Measurements from ENCODE around the gene KLHDC7B. TPM values are rescaled to one million over a fixed set of nuclear protein-coding genes. Genes with fewer than 3 reads are reported as not detected.

Gene KLHDC7B
- total and polyA plus RNA-seq, 8 donors = 0.03 to 0.73 (median 0.07) TPM; not detected in 3

DNA sequence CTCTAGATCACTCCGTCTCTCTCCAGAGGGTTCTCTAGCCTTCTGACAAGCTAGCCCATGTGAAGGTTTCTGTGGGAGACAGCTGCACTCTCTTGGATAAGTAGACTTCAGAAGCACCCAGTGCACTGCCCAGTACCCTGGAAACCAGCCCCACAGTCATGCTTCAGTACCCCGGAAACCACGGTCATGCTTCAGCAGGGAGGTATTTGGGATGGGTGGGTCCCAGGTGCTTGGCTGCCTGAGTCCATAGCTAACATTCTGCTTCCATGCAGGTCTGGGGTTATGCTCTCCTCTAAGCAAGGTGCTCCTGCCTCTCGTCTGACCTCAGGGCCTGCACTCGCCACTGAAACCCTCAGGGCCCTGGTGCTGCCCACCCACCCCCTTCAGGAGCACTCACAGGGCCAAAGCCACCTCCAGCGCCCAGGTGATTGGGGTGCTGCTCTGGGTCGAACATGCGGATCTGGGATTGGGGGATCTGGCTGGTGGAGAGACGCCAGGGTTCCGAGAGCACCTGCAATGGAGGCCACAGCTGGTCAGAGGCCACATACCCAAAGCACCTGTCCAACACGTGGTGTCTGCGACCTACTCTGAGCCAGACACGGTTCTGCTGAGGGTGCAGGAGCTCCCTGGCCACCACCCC is 24.3 kb downstream of the KLHDC7B start:
- Histone ChIP-seq H3K4me3 (no peak overlapping the region), H3K9me3 (no peaks in the 10 kb centered on the region), H3K36me3 (peaks cover 0 to 63% of the 10 kb centered on the region in 2 donors), H3K4me1 (no peaks in the 10 kb centered on the region), H3K27me3 (no peaks in the 10 kb centered on the region), H3K27ac (no peak overlapping the region)
- TF ChIP-seq, protein P1, sequence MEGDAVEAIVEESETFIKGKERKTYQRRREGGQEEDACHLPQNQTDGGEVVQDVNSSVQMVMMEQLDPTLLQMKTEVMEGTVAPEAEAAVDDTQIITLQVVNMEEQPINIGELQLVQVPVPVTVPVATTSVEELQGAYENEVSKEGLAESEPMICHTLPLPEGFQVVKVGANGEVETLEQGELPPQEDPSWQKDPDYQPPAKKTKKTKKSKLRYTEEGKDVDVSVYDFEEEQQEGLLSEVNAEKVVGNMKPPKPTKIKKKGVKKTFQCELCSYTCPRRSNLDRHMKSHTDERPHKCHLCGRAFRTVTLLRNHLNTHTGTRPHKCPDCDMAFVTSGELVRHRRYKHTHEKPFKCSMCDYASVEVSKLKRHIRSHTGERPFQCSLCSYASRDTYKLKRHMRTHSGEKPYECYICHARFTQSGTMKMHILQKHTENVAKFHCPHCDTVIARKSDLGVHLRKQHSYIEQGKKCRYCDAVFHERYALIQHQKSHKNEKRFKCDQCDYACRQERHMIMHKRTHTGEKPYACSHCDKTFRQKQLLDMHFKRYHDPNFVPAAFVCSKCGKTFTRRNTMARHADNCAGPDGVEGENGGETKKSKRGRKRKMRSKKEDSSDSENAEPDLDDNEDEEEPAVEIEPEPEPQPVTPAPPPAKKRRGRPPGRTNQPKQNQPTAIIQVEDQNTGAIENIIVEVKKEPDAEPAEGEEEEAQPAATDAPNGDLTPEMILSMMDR (IDR thresholded peaks at IDR 0.05) = no peak
- ATAC-seq = no peak
- intact Hi-C loops (cut with DNase I) = no loop called here
- no peak for DNase-seq

- Histone ChIP-seq H3K4me3 (no peak overlapping the region), H3K36me3 (peaks cover 0 to 63% of the 10 kb centered on the region in 2 donors), H3K9me3 (no peaks in the 10 kb centered on the region), H3K4me1 (no peaks in the 10 kb centered on the region), H3K27ac (no peak overlapping the region), H3K27me3 (no peaks in the 10 kb centered on the region)
- ATAC-seq (no peak), DNase-seq (no peak)
- intact Hi-C loops (cut with DNase I) = no loop called here
- TF ChIP-seq, protein P1 (IDR thresholded peaks at IDR 0.05) = no peak
Observed at GRCh38 chr22:50570861-50571260, 25.2 kb downstream of the KLHDC7B start.

DNA sequence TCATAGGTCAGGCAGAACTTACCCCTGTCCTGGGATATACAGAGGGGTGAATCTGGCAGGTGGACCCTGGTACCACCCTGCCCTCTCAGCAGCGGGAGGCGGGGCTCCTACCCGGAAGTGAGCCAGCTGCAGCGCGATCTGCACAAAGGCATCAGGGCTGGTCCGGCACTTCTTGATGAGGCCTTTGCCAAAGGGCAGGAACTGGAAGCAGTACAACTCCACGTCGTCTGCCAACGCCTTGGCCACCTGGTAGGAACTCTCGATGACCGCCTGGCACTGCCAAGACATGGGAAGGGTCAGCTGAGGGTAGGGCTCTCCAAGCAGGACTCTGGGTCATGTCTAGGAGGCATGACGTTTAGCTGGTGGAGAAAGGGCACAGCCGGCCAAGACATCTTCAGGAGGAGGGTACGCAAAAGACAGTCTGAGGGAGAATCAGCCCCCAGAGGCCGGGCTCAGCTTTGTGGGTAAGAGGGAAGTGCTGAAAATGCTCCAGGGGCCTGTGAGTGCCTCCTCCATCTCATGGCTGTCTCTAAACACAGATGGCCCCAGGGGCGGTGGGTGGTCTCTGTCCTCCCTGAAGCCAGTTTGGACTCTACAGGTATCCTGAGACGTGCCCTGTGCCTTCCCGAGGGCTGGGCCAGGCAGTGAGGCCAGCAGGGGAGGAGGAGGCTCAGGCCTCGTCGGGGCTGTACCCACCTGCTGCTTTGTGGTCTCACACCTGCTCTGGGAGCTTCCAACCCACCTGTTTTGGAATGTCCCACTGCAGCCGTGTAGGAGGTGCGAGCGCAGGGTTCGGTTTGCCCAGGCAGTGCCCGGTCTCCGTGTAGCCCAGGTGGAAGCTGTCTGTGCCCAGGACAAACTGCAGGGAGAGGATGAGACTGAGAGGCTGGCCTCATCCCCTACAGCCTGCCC is 25.8 kb downstream of the KLHDC7B start:
- Histone ChIP-seq H3K9me3 (no peaks in the 10 kb centered on the region), H3K36me3 (peaks cover 0 to 63% of the 10 kb centered on the region in 2 donors), H3K27ac (no peak overlapping the region), H3K4me1 (no peaks in the 10 kb centered on the region), H3K4me3 (no peak overlapping the region), H3K27me3 (no peaks in the 10 kb centered on the region)
- TF ChIP-seq, protein P1 (IDR thresholded peaks at IDR 0.05) = no peak
- intact Hi-C loops (cut with DNase I) = no loop called here
- no peak for DNase-seq
- no peak for ATAC-seq

DNA sequence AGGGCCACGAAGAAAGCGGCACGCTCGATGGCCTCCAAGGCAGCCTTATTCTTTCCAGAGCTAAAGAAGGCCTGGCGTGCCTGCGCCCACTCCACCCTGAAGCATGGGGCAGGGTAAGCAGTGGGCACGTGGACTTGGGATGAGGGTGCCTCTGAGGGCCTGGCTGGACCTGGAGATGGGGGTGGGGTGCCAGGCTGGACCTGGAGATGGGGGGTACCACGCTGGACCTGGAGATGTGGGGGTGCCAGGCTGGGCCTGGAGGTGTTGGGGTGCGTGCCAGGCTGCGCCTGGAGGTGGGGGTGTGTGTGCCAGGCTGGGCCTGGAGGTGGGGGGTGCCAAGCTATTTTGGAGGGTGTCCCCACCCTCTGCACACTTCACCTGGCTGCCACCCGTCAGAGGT is 27.3 kb downstream of the KLHDC7B start:
- intact Hi-C loops (cut with DNase I) = no loop called here
- H3K4me1 ChIP-seq = peaks cover 0 to under 1% of the 10 kb centered on the region in 2 donors
- DNase-seq (no peak), ATAC-seq (no peak)
- H3K36me3 ChIP-seq = peaks cover 0 to 62% of the 10 kb centered on the region in 2 donors
- TF ChIP-seq, protein P1 (IDR thresholded peaks at IDR 0.05) = no peak
- H3K9me3 ChIP-seq = no peaks in the 10 kb centered on the region
- no peak overlapping the region for H3K27ac ChIP-seq
- H3K27me3 ChIP-seq = peaks cover 0 to under 1% of the 10 kb centered on the region in 2 donors
- H3K4me3 ChIP-seq = no peak overlapping the region

Data from left lung (tissue), 10 donors.